ENCODE data around the gene CYP2C8.
"Not testable (repeated sequence)": the region's sequence is repeated elsewhere in the genome, so short reads cannot be mapped to it uniquely, and the experiment has no call there.

Gene CYP2C8

GRCh38 chr10:95069286-95069685 is at the start of gene CYP2C8:
Gene CYP2C8, minus strand, starts transcription at chr10:95069497. Its CDS starts 95 bp downstream, at chr10:95069402.
- POLR2A ChIA-PET: no interaction called here
- TF ChIP-seq CTCF (IDR thresholded peaks at IDR 0.05; ENCODE audit: insufficient read depth, low read length, missing control alignments): no peak
- CTCF ChIA-PET: no interaction called here
- no peak within 1 kb of the TSS for H3K4me3 ChIP-seq (ENCODE audit: low read depth, low read length)
- no peak for DNase-seq (ENCODE audit: low read depth, low spot score)

GRCh38 chr10:95116869-95117269 is 47.6 kb upstream of the CYP2C8 start:
- H3K4me3 ChIP-seq (ENCODE audit: low read depth, low read length): no peak overlapping the region
- ChIA-PET CTCF (no interaction called here), POLR2A (no interaction called here)
- DNase-seq (ENCODE audit: low read depth, low spot score): no peak
- TF ChIP-seq CTCF (IDR thresholded peaks at IDR 0.05; ENCODE audit: insufficient read depth, low read length, missing control alignments): no peak

- DNase-seq (ENCODE audit: low read depth, low spot score); CTCF ChIA-PET; H3K4me3 ChIP-seq (ENCODE audit: low read depth, low read length); POLR2A ChIA-PET: not testable (repeated sequence)
These were observed 41.5 kb upstream of the CYP2C8 start for GRCh38 chr10:95110823-95111222.

GRCh38 chr10:95097805-95098204 is 28.5 kb upstream of the CYP2C8 start:
- CTCF ChIA-PET: no interaction called here
- no peak for DNase-seq (ENCODE audit: low read depth, low spot score)
- H3K4me3 ChIP-seq (ENCODE audit: low read depth, low read length): no peak overlapping the region
- TF ChIP-seq CTCF (IDR thresholded peaks at IDR 0.05; ENCODE audit: insufficient read depth, low read length, missing control alignments): no peak
- POLR2A ChIA-PET: no interaction called here

- no peak for TF ChIP-seq CTCF (IDR thresholded peaks at IDR 0.05; ENCODE audit: insufficient read depth, low read length, missing control alignments)
- ChIA-PET POLR2A (no interaction called here), CTCF (interaction anchor here (1.0 kb wide), 1 partner anchor 149 kb away, joined by 3 read pairs; no protein-coding TSS in a partner anchor)
- DNase-seq (ENCODE audit: low read depth, low spot score): no peak
- no peak overlapping the region for H3K4me3 ChIP-seq (ENCODE audit: low read depth, low read length)
These were observed 26.8 kb upstream of the CYP2C8 start for GRCh38 chr10:95096143-95096542.

- DNase-seq (ENCODE audit: low read depth, low spot score); H3K4me3 ChIP-seq (ENCODE audit: low read depth, low read length); CTCF ChIA-PET; POLR2A ChIA-PET: not testable (repeated sequence)
These were observed 10.3 kb upstream of the CYP2C8 start for GRCh38 chr10:95079626-95080025.

GRCh38 chr10:95077556-95077955 is 8.3 kb upstream of the CYP2C8 start:
- TF ChIP-seq CTCF (IDR thresholded peaks at IDR 0.05; ENCODE audit: insufficient read depth, low read length, missing control alignments): no peak
- CTCF ChIA-PET: no interaction called here
- no peak for DNase-seq (ENCODE audit: low read depth, low spot score)
- no peak overlapping the region for H3K4me3 ChIP-seq (ENCODE audit: low read depth, low read length)
- POLR2A ChIA-PET: no interaction called here
